Left lobe of liver (tissue), 2 donors: Measurements from ENCODE around the gene CKAP2. TPM values are rescaled to one million over a fixed set of nuclear protein-coding genes. Genes with fewer than 3 reads are reported as not detected.
"Not testable (repeated sequence)": the region's sequence is repeated elsewhere in the genome, so short reads cannot be mapped to it uniquely, and the experiment has no call there.

ENCODE experiments used
- ATAC-seq: fragments of 200-7000 bp; cut with Tn5 transposase; one replicate; pipeline ENCODE4 v1.9.1; 2020; ENCODE audit warnings: mild to moderate bottlenecking, moderate library complexity
- DNase-seq: peaks from one replicate; pipeline ENCODE4 v3.0.0-alpha.2; 2020; ENCODE audit warnings: low spot score
- total RNA-seq: library from RNA; stranded (reverse); gene quantifications from one replicate; pipeline ENCODE4 v1.2.1, GENCODE V29; 2021
- donor health status: DM: no; HTN: no; CAD: no; lungs with moderate emphysema.
- donor health status: DM: no; HTN: yes; CAD: no.

CKAP2 gene
- total RNA-seq, 1 donor from 2014 or later: 1.7 TPM

DNA sequence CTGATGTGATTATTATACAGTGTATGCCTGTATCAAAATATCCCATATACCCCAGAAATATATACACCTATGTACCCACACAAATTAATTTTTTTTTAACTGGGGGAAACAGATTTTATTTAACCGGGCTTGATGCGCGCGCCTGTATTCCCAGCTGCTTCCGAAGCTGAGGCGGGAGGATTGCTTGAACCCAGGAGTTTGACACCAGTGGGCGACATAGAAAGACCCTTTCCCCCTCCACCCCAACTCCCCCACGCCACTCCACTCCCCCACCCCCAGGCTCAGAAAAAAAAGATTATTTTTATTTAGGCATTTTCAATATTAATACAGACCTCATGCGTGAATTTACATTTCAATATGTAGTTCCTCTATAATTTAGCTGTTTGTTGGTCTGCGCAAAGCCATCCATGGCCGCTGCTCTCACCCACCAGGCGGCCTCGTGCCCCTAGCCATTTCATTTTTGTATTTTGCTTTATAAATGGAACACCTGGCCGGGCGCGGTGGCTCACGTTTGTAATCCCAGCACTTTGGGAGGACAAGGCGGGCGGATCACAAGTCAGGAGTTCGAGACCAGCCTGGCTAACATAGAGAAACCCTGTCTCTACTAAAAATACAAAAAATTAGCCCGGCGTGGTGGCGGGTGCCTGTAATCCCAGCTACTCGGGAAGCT, 4.0 kb upstream of the CKAP2 start:
- no peak for DNase-seq
- no peak for ATAC-seq

- no peak for DNase-seq
- ATAC-seq: no peak
Observed at GRCh38 chr13:52452470-52452869, 2.8 kb upstream of the CKAP2 start.

DNA sequence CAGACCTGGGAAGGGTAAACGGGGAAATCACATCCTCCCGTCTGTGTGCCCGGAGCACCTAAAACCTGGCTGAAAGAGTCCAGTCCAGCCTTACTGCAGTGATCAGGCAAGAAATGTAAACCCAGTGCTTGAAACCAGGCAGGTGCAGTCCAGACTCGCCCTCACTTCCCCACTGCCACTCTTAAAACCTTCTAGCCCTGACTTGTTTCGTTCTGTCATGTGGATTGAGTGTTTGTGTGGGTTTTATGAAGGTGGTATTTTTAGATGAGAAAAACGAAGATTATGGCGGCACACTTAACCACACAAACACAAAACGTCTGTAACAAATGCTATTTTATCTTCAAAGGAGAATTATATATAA, 839 bp upstream of the CKAP2 start:
- no peak for ATAC-seq

DNA sequence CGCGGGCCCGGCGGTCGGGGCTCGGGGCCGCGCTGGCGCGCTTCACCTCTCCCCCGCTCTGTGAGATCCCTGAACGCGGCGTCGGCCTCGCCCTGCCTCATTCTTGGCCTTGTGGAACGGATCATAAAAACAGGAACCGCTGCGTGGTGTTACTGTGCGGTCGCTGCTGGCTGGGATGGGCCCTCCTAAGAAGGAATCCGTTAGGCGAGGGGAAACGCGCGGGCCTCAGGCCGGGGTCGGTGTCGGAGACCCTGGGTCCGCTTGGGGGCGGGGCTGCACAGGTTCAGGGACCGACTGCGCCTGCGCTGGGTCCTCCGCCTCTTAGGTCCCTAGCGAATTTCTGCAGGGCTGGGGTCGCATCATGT, 381 bp downstream of the CKAP2 start:
- DNase-seq (peak; percentile 73), ATAC-seq (peak; percentile 69)

More for the DNA sequence above, 839 bp upstream of the CKAP2 start:
- DNase-seq: no peak

GRCh38 chr13:52459668-52460067, 4.4 kb downstream of the CKAP2 start:
- ATAC-seq (no peak), DNase-seq (no peak)

- DNase-seq: no peak
- ATAC-seq: no peak
Observed at GRCh38 chr13:52461265-52461664, 6.0 kb downstream of the CKAP2 start.

DNA sequence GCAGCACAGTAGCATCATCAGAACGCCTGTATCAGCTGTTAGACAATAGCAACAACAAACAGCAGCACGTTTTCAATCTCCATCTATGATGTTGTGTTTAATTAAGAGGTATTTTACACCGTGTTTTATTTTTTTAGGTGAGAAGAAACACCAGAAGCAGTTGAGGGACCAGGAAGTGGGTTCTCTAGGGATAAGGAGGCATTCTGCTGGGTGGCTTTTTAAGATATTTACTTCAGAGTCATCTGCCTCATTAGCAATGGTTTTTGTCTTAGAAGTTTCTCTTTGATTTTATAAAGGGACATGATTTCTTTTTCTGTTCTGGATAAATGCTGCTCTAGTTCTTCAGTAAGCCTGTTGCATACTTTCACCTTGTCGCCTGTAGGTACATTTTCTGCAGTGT, 8.2 kb downstream of the CKAP2 start:
- ATAC-seq: no peak

GRCh38 chr13:52468487-52468886, 13.2 kb downstream of the CKAP2 start:
- not testable (repeated sequence) for ATAC-seq, DNase-seq

More for the DNA sequence above, 8.2 kb downstream of the CKAP2 start:
- DNase-seq: no peak

GRCh38 chr13:52480677-52481428, 25.6 kb downstream of the CKAP2 start:
- not testable (repeated sequence) for ATAC-seq, DNase-seq

DNA sequence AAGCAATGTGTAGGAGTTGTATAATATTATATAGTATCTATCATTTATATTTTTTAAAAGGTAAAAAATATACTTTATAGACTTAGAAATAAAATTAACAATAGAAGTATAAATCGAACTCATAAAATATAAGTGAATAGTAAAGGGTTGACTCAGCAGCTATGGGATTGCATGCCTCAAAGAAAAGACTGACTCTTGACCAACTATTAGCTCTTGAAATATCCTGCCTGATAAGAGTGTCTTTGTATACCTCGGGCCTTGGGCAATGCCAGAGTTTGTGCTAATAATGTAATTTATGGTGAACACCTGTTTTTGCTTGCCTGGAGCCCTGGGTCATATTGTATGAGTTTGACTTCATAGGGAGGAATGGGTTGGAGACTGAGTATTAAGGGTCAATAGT, 31.8 kb downstream of the CKAP2 start:
- DNase-seq, ATAC-seq: not testable (repeated sequence)

DNA sequence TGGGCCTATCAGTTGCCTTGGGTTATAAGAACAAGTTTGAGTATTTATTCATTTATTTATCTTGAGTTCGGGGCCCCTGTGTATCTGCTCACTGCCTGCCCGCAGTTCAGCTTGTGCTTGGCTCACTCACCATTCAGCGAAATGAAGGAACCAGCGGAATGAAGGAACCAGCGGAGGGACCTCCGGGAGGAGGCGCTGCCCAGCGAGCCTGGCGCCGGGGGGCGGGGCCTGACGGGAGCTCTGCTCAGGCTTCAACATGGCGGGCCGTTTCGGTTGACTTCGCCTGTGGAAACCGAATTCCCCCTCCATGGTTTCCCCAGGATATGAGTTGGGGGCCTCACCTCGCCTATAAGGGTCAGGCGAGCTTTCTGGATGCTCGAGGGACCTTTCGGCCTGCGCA, 33.5 kb downstream of the CKAP2 start:
- not testable (repeated sequence) for DNase-seq, ATAC-seq

- ATAC-seq, DNase-seq: not testable (repeated sequence)
Observed at GRCh38 chr13:52491015-52491414, 35.7 kb downstream of the CKAP2 start.

GRCh38 chr13:52494241-52494640, 39.0 kb downstream of the CKAP2 start:
- not testable (repeated sequence) for DNase-seq, ATAC-seq

- DNase-seq, ATAC-seq: not testable (repeated sequence)
Observed at GRCh38 chr13:52497979-52498378, 42.7 kb downstream of the CKAP2 start.

DNA sequence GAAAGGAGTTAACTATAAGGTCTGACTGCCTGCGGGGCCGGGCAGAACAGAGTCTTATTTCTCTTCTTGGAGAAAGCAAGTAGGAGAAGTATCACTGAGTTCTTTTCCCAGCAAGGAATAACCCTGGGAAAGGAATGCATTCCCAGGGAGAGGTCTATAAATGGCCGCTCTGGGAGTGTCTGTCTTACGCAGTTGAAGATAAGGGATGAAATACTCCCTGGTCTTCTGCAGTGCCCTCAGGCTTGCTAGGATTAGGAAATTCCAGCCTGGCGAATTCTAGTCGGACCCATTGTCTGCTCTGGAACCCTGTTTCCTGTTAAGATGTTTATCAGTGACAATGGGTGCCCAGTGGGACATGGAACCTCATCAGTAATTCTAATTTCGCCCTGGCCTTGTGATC, 47.0 kb downstream of the CKAP2 start:
- not testable (repeated sequence) for DNase-seq, ATAC-seq

DNA sequence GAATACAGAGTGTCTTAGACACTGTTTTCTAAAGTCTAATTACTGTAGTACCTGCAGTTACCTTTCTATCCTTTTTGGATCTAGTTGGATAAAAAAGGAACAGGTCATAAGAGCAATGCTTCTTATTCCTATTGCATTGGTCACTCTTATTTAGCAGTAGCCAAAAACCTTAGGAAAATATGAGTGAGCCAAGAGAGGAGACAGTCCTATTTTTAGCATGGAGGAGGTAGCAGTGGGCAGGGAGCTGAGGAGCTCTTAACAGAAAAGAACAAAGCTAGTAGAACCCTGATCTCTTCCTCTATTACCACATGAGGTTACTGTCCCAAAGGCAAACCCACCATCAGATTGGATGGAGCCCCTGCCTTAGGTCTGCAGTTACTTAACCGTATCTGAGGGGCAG, 50.6 kb downstream of the CKAP2 start:
- not testable (repeated sequence) for ATAC-seq, DNase-seq

DNA sequence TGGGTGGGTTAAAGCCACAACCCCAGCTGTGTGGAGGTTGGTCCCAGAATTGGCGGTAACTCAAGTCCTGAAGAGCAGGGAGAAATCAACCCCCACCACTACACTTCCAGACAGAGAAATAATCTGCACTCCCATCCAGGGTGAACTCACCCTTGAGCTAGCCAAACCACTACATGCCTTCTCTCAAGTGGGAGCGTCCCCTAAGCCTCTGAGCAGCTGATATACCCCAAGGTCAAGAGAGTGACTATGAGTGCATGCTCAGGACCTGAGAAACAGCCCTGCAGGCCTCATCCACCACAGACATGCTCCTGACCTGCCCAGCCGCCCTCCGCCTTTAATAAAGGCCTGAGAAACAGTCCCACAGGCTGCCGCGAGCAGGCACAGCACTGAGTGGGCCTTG, 54.3 kb downstream of the CKAP2 start:
- ATAC-seq, DNase-seq: not testable (repeated sequence)

GRCh38 chr13:52510221-52510797, 55.0 kb downstream of the CKAP2 start:
- DNase-seq, ATAC-seq: not testable (repeated sequence)

DNA sequence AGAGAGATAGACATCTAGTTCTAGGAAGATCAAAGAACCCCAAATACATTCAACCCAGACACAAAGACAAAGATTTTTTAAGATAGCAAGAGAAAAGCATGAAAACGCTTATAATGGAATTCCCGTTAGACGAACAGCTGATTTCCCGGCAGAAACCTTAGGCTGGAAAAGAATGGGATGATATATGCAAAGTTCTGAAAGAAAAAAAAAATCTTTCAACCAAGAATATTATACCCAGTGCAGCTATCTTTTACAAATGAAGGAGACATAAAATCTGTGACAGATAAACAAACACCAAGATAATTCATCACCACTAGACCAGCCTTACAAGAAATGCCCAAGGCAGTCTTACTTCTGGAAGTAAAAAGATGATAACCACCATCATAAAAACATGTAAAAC, 56.3 kb downstream of the CKAP2 start:
- ATAC-seq, DNase-seq: not testable (repeated sequence)

GRCh38 chr13:52513957-52514596, 58.8 kb downstream of the CKAP2 start:
- not testable (repeated sequence) for ATAC-seq, DNase-seq

DNA sequence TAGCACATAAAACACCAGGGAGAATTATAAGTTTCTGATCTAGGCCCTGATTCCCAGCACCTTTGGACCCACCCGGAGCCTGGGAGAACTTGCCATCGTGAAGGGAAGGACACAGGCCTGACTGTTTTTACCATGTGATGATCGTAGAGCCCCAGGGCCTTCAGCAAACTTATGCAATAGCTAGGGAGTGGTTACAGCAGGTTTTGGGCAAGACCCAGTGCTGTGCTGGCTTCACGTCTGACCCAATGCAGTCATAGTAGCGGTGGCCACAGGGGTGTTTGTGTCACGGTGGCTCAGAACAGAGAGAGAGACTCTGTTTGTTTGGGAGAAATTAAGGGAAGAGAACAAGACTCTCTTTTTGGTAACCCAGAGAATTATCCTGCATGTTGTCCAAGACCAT, 68.0 kb downstream of the CKAP2 start:
- ATAC-seq: not testable (repeated sequence)

More for the DNA sequence above, 68.0 kb downstream of the CKAP2 start:
- not testable (repeated sequence) for DNase-seq
